Tibial nerve (tissue), 4 donors: Measurements from ENCODE around the gene IL1RAPL2. TPM values are rescaled to one million over a fixed set of nuclear protein-coding genes. Genes with fewer than 3 reads are reported as not detected.

ENCODE experiments used
- DNase-seq, 2 donors: peaks; one replicate each; pipeline ENCODE4 v3.0.0-alpha.2; 2019; ENCODE audit warnings: low spot score in 2 of 2
- H3K27ac ChIP-seq, 4 donors: fragments of 200-600 bp; sonication (generic) in 3 of 4; one replicate each; pipeline ENCODE4 v1.5.1; 2017 to 2019; ENCODE audit warnings: mild to moderate bottlenecking in 1 of 4
- H3K27me3 ChIP-seq, 2 donors: fragments of 200-600 bp; sonication (generic) in 1 of 2; one replicate each; pipeline versions ENCODE4 v1.5.1 to v1.6.0; 2017 to 2019
- H3K36me3 ChIP-seq, 3 donors: fragments of 200-600 bp; sonication (generic); one replicate each; pipeline ENCODE4 v1.5.1; 2018 to 2019
- H3K4me1 ChIP-seq, 4 donors: fragments of 200-600 bp; sonication (generic) in 3 of 4; one replicate each; pipeline ENCODE4 v1.5.1; 2017 to 2019
- H3K4me3 ChIP-seq, 4 donors: fragments of 200-600 bp; sonication (generic) in 3 of 4; one replicate each; pipeline ENCODE4 v1.5.1; 2017 to 2019; ENCODE audit warnings: mild to moderate bottlenecking in 1 of 4, moderate library complexity in 1 of 4
- H3K9me3 ChIP-seq, 4 donors: fragments of 200-600 bp; sonication (generic) in 3 of 4; one replicate each; pipeline ENCODE4 v1.5.1; 2017 to 2019
- CTCF ChIP-seq, 5 experiments: fragments of 200-600 bp in 3 of 5; fragments of 450-650 bp in 2 of 5; sonication (generic) in 3 of 5; IDR thresholded peaks; one replicate each; pipeline ENCODE4 v1.5.1; 2016 to 2019; ENCODE audit warnings: antibody characterized with exemption in 5 of 5, mild to moderate bottlenecking in 3 of 5, moderate library complexity in 2 of 5
- EP300 ChIP-seq, 2 donors: sonication (generic); formaldehyde crosslinking; IDR thresholded peaks; one replicate each; pipeline ENCODE4 v1.6.1; 2017; ENCODE audit warnings: antibody characterized with exemption in 2 of 2, mild to moderate bottlenecking in 1 of 2
- POLR2A ChIP-seq, 2 donors: fragments of 450-650 bp; IDR thresholded peaks; one replicate each; pipeline ENCODE4 v1.6.1; 2017; ENCODE audit warnings: antibody characterized with exemption in 2 of 2, mild to moderate bottlenecking in 2 of 2, moderate library complexity in 2 of 2
- WGBS, 2 donors: methylation state at CpG; one replicate each; pipeline ENCODE4 v1.1.5; 2018; 5-methylcytosine and 5-hydroxymethylcytosine counted together
- total RNA-seq, 4 donors: library from RNA; depleted of rRNA; stranded (reverse); fragments of >200 nt; gene quantifications; one replicate each; pipeline ENCODE4 v1.1.0, GENCODE V29; 2016

The IL1RAPL2 gene
- total RNA-seq, 4 donors from 2014 or later, result not detected

GRCh38 chrX:105116486-105116885 is 550.5 kb downstream of the IL1RAPL2 start:
- Histone ChIP-seq H3K27ac (no peak overlapping the region), H3K36me3 (no peaks in the 10 kb centered on the region), H3K4me3 (no peak overlapping the region), H3K27me3 (peaks cover 0 to 23% of the 10 kb centered on the region in 2 donors), H3K4me1 (no peaks in the 10 kb centered on the region), H3K9me3 (no peaks in the 10 kb centered on the region)
- 38 to 45% methylated on average over 1 of the region's 1 CpG for WGBS, 2 donors
- no peak for TF ChIP-seq POLR2A (IDR thresholded peaks at IDR 0.05)
- TF ChIP-seq EP300 (IDR thresholded peaks at IDR 0.05), result no peak
- no peak for TF ChIP-seq CTCF (IDR thresholded peaks at IDR 0.05)
- no peak for DNase-seq

- no peak for DNase-seq
- Histone ChIP-seq H3K4me3 (no peak overlapping the region), H3K27me3 (peaks cover 0 to 30% of the 10 kb centered on the region in 2 donors), H3K27ac (no peak overlapping the region), H3K4me1 (no peaks in the 10 kb centered on the region), H3K36me3 (no peaks in the 10 kb centered on the region), H3K9me3 (no peaks in the 10 kb centered on the region)
- 88 to 89% methylated on average over 1 of the region's 1 CpG for WGBS, 2 donors
- TF ChIP-seq POLR2A (IDR thresholded peaks at IDR 0.05) (no peak), EP300 (IDR thresholded peaks at IDR 0.05) (no peak), CTCF (IDR thresholded peaks at IDR 0.05) (no peak)
Measured at GRCh38 chrX:105117621-105118020, 551.6 kb downstream of the IL1RAPL2 start.

GRCh38 chrX:105120463-105120862 is 554.5 kb downstream of the IL1RAPL2 start:
- no peaks in the 10 kb centered on the region for H3K4me1 ChIP-seq
- H3K4me3 ChIP-seq, result no peak overlapping the region
- no peak for TF ChIP-seq CTCF (IDR thresholded peaks at IDR 0.05)
- TF ChIP-seq EP300 (IDR thresholded peaks at IDR 0.05), result no peak
- H3K27ac ChIP-seq, result no peak overlapping the region
- DNase-seq, result no peak
- WGBS, 2 donors, result 56 to 57% methylated on average over 4 of the region's 4 CpGs
- peaks cover 0 to 33% of the 10 kb centered on the region in 2 donors for H3K27me3 ChIP-seq
- H3K36me3 ChIP-seq, result no peaks in the 10 kb centered on the region
- no peaks in the 10 kb centered on the region for H3K9me3 ChIP-seq

GRCh38 chrX:105121186-105121585 is 555.2 kb downstream of the IL1RAPL2 start:
- 64 to 78% methylated on average over 2 of the region's 2 CpGs for WGBS, 2 donors
- no peak overlapping the region for H3K4me3 ChIP-seq
- no peaks in the 10 kb centered on the region for H3K4me1 ChIP-seq
- DNase-seq, result no peak
- no peak for TF ChIP-seq EP300 (IDR thresholded peaks at IDR 0.05)
- TF ChIP-seq CTCF (IDR thresholded peaks at IDR 0.05), result no peak
- TF ChIP-seq POLR2A (IDR thresholded peaks at IDR 0.05), result no peak
- H3K36me3 ChIP-seq, result no peaks in the 10 kb centered on the region
- H3K9me3 ChIP-seq, result no peaks in the 10 kb centered on the region
- no peak overlapping the region for H3K27ac ChIP-seq
- peaks cover 0 to 32% of the 10 kb centered on the region in 2 donors for H3K27me3 ChIP-seq

- TF ChIP-seq EP300 (IDR thresholded peaks at IDR 0.05) (no peak), CTCF (IDR thresholded peaks at IDR 0.05) (no peak), POLR2A (IDR thresholded peaks at IDR 0.05) (no peak)
- Histone ChIP-seq H3K27me3 (peaks cover 0 to 23% of the 10 kb centered on the region in 2 donors), H3K36me3 (no peaks in the 10 kb centered on the region), H3K4me3 (no peak overlapping the region), H3K9me3 (no peaks in the 10 kb centered on the region), H3K4me1 (no peaks in the 10 kb centered on the region), H3K27ac (no peak overlapping the region)
- no peak for DNase-seq
Measured at GRCh38 chrX:105126201-105126600, 560.2 kb downstream of the IL1RAPL2 start.
